Measurements from ENCODE around the gene CR1. TPM values are rescaled to one million over a fixed set of nuclear protein-coding genes. Genes with fewer than 3 reads are reported as not detected.
"Not testable (repeated sequence)": the region's sequence is repeated elsewhere in the genome, so short reads cannot be mapped to it uniquely, and the experiment has no call there.

Gene CR1
- not detected in 2 replicates for total RNA-seq
- polyA plus RNA-seq (2012) = not detected

DNA sequence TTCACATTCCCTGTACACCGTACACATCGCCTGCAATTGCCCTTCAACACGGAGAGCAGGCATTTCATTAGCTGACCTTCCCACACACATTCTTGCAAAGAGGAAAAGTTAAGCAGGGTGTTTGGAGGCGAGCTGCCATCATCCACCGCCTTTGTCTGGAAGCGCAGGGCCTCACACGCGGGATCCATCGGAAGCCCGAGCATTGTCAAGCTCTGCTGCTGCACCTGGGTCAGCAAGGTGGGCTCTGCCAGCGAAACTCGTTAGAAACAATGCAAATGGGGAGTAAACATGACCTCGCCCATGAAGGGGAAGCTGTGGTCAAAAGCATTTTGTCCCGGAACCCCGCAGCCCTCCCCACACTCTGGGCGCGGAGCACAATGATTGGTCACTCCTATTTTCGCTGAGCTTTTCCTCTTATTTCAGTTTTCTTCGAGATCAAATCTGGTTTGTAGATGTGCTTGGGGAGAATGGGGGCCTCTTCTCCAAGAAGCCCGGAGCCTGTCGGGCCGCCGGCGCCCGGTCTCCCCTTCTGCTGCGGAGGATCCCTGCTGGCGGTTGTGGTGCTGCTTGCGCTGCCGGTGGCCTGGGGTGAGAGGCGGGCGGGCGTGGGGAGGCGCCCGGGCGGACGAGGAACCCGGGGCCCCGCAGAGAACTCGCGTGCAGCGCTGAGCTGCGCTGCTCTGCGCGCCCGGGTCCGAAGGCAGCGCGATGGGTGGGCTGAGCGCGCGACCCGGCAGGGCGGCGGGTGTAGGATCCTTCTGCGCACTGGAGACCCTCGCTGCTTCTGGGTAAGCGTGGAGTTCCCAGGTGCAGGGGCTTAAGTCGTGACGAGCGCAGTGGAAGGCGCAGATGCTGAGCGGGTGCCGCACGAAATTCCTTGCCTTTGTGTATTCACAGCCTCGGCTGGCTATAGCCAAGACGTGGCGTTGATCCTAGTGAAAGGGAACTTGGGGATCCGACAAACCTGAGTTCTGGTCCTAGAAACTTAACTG lies at the start of gene CR1:
TSS of gene CR1 (plus strand) at position 357 of the 992 bp plus-strand sequence. CDS start at position 468, 111 bp downstream.
- no peak for DNase-seq (ENCODE audit: low read depth)

DNA sequence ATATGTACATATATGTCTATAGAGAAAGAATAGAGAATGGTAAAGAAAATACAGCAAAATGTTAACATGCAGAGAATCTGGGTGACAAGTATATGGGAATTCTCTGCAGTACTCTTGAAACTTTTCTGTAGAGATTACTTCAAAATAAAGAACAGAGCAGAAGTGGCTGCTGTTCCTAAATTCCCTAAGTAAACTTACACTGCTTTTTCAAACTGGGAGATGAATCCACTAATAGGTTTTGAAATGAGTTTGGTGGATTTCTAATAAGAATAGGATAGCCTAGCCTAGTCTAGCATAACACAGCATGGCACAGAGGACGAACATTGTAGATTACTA lies 42.3 kb upstream of the CR1 start:
- DNase-seq (ENCODE audit: low read depth) = no peak

DNA sequence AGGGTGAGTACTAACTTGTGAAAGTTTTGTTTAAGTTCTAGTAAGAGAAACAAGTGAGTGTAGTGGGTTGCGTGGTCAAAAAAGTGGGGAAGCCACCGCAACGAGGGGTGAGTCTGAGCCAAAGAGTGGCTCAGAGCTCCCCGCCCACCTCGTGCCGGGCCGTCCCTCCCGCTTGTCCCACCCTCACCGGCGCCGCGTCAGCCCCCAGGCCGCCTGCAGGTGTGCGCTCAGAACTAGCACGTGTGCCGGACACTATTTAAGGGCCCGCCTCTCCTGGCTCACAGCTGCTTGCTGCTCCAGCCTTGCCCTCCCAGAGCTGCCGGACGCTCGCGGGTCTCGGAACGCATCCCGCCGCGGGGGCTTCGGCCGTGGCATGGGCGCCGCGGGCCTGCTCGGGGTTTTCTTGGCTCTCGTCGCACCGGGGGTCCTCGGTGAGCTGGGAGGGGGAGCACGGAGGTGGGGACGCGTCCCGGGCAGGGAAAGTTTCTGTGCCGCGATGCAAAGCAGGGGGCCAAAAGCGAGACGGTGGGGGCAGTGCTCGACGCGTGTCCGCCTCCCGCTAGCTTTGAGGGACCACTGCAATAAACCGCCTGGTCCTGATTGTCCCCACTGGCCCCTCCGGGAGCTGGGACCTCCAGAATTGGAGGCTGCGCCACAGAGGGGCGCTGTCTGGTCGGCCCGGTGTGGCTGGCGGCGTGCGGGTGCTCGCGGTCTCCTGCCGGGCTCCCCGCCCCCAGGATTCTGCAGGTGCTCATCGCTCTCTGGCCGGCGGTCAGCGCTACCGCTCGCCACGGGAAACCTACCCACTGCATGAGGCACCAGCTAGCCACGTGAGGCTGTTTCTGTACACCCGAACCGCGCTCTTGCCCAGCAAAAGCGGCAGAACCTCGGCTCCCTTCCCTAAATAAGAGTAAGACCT lies 41.7 kb upstream of the CR1 start, which contains the start of gene CR2:
TSS of gene CR2 (plus strand) at position 283 of the 919 bp plus-strand sequence. CDS start at position 374, 91 bp downstream.
- DNase-seq (ENCODE audit: low read depth) = peak; percentile 3

DNA sequence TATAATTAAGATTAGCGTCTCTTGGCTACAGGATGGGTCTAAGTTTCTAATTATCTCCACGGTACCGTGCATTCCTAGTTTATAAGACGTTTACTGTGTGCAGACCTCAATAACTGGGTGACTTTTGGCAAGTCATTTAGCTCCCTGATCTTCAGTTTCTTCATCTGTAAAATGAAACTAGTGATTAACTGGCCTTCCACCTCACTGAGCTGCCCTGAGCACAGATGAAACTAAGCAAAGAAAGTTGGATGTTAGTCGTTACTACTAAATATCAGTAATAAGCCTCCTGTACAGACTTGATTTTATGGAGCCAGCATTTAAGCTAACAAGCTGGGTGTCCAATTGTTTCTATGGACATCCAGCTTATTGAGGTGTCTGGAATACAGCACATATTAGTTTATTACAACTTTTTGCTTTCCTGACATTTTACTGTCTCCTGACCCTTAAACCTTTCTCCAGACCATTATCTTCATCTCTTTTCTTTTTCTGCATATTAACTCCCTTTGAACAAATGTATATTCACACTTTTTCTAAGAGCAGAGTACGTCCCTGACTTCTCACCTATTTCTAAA lies 40.7 kb upstream of the CR1 start:
- no peak for DNase-seq (ENCODE audit: low read depth)

DNA sequence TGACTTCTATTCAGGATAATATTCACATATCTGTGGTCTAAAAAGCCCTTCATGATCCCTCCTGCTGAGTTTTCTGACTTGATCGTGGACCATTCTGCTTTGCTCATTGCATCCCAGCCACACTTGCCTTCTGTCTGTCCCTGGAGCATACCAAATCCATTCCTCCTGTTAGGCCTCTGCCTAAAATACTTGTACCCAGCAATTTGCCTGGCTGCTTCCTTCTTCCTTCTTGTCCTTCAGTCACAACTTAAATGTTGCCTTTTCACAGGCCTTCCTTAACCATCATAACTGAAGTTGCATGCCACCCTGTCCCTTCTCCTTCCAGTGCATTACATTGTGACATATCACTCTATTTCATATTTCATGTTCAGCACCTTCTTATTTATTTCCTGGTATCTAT lies 37.5 kb upstream of the CR1 start:
- DNase-seq (ENCODE audit: low read depth) = no peak

DNA sequence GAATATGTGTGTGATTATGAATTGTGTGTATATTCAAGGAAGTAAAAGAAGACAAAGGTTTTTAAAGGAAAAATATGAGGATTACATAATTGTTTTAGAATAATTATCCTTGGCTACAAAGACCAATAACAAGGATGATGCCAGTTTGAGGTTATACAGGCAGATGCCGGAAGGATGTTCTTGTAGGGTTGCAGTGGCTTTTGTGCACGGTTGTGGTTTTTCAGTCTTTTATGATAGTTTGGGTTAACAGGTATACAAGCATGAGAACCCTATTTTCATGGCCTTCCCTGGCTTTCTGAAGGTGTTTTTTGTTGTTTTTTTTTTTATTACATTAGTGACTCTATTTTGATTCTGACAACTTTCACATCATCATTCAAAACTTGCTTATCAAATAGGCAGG lies 36.9 kb upstream of the CR1 start:
- no peak for DNase-seq (ENCODE audit: low read depth)

DNA sequence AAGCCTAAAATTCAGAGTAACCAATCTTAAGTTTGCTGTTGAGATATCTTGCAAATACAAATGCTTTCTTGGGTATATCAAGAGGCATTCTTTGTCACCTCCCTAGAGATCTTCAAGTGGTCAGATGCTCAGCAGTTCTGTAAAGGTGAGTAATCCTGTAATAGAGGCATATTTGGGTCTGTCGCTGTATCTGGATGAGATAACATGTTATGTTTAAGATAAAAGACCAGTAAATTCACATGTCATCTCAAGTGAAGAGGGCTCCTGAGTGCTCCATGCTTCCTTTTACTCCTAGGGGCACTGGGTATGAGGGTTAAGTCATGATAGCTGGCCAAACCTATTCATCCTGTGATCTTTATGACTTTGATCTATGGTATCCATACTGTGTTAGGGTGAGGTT lies 34.3 kb upstream of the CR1 start:
- DNase-seq (ENCODE audit: low read depth) = no peak

DNA sequence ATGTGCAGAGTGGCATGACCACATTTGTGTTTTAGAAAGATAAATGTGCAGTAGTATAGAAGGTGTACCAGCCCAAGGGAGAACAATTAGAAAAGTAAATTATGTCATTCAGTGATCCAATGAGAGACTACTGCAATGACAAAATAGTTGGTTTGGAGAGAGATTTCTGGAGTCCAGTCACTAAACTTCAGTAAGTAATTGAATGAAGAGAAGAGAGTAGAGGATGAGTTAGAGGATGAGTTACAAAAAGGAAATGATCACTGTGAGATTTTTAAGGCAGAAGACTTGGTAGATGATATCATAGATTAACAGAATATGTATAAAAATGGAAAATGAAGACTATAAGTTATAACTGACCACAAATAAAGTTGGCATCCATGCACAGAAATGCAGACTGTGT lies 33.4 kb upstream of the CR1 start:
- no peak for DNase-seq (ENCODE audit: low read depth)

DNA sequence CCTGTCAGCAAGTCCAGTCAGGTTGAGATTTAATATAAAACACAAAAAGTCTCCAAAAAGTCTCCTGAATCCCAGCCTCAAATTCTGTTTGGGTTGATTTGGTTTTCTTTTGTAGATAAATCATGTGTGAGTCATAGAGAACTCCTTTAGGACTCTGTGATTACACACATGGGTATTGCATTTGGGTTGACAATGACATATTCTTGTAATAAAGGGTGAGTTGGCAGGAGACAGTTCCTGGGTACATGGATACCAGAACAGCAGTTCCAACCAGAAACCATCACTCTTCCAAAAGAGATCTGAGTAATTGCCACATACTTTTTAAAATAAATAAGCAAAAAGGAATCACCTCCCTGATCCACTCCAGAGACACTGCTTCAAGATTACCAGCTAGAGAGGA lies 32.9 kb upstream of the CR1 start:
- DNase-seq (ENCODE audit: low read depth) = no peak

DNA sequence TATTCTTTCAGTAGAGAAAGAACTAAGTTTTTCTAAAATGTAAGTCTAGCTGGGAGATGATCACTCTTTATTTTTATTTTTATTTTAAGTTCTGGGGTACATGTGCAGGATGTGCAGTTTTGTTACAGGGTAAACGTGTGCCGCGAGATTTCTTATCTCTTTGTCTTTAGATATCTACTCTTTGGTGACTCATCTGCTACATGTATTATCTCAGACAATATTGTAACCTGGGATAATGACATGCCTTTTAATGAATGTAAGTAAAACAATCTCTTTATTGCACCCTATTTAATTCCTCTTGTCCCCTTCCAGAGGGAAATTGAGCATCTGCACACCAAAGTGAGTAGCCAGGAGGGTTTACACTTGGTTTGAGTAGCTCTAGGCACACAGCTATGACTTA lies 32.4 kb upstream of the CR1 start:
- DNase-seq (ENCODE audit: low read depth) = no peak

DNA sequence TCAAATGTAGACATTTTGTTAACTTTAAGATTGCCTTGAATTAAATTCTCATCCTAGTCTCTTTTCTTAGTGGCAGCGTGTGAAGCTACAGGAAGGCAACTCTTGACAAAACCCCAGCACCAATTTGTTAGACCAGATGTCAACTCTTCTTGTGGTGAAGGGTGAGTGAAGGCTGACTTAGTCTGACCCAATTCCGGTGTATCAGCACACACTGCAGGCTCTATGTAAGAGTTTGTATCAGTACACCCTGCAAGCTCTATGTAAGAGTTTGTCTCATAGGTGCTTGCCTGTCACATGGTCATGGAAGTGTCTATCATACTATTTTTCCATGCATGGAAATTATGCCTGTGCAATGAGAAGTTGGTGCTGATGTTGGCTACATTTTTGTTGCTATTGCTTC lies 25.0 kb upstream of the CR1 start:
- DNase-seq (ENCODE audit: low read depth) = no peak

DNA sequence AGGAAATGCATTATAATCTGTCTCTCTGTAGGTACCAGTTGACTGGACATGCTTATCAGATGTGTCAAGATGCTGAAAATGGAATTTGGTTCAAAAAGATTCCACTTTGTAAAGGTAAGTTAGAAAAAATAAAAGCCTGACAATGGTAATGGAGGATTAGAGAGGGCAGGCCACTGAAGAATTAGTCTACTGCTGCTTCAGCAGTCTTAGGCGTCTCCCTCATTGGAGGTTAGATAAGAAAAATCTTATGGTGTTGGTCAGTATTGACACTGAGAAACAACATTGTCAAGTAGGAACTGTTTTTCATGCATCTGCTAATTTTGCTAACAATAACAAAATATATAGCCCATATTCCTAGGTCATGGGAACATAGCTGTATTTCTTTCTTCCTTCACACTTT lies 21.7 kb upstream of the CR1 start:
- DNase-seq (ENCODE audit: low read depth) = no peak

DNA sequence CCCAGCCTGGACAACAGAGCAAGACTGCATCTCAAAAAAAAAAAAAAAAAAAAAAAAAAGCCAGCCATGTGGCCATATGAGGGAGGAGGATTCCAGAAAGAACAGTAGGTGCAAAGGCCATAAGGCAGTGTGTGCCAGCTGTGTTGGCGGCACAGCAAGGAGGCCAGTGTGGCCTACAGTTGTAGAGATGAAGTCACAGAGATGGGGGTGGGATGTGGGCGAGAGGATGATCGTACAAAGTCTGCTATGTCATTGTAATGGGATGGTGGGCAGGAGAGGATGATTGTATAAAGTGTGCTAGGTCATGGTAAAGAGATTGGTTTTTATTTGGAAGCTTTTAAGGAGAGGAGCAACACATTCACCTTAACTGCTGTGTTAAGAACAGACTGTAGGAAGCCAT lies 9.8 kb upstream of the CR1 start:
- no peak for DNase-seq (ENCODE audit: low read depth)

DNA sequence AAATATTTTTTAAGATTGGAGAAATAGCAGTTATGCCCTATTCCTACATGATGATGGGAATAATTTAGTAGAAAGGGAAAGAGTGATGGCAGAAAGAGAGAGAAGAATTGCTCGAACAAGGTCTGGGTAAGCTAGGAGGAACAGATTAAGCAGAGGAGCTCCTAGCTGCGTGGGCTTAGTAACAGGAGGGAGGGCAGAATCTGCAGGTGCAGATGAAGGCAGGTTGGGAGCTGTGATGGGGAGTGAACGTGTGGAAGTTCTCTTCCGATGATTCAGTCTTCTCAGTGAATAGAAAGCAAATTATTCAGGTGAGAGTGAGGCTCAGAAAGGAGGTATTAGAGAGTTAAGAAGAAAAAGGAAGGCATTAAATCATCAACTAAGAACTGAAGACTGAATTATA lies 8.3 kb upstream of the CR1 start:
- DNase-seq (ENCODE audit: low read depth) = no peak

DNA sequence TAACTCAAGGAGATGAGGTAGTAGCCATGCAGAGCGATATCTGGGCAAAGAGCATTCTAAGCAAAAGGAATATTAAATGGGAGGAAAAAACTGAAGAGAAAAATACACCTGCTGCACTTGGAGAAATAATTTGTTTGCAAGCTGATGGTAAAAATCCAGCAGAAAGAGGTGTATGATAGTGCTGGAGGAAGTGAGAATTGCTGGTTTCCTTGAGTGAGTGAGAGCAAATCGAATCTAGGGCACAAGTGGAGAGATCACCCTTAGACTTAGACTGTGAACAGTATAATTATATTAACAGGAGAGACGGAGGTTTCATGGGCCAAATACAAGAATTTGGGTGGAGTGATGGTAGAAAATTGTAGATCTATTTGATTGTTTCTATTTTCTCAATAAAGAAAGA lies 2.7 kb upstream of the CR1 start:
- DNase-seq (ENCODE audit: low read depth) = no peak

DNA sequence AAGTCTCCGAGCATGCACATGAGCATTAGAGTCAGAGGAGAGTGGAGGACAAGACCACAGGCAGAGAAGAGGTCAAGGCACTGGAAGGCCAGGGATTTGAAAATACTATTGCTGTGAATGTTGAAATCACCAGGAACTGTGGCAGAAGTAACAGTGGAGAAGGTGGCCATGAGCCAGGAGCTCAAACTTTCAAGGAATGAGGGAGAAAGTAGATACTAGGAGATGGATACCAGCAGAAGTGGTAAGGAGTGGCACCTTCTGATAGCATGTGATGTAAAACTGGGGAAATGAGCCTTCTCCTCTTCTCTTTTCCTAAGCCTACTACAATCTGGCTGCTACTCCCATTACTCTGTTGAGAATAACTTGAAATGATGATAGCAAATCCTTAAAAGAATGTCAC lies 1.8 kb upstream of the CR1 start:
- DNase-seq (ENCODE audit: low read depth) = no peak

DNA sequence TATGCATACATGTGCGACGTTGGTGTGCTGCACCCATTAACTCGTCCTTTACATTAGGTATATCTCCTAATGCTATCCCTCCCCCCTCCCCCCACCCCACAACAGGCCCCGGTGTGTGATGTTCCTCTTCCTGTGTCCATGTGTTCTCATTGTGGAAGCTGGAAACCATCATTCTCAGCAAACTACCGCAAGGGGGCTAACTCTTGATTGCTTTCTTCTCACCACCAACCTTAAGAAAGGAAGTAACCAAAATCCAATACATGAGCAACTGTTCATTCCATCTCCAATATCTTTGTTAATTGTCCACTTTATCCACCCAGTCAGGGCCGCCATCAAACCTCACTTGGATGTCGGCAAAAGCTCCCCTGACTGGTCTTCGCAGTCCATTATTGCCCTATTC lies 676 bp upstream of the CR1 start:
- DNase-seq (ENCODE audit: low read depth) = not testable (repeated sequence)

DNA sequence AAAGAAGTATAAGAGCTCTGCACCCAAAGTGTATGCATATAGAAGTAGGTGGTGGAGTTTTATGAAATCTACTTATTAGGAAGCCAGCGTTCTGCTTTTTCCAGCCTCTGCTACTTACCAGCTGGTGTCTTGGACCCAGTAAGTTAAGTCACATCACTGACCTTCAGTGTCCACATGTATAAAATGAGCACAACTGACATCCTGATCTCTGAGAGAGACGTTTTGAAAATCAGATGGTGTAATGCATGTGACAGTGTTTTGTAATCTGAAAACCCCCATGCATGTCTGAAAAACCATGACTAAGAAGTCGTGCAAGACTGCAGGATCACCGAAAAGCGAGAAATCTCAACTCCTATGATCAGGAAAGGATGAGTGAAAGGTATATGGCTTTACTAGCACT lies 2.0 kb downstream of the CR1 start:
- DNase-seq (ENCODE audit: low read depth) = no peak

DNA sequence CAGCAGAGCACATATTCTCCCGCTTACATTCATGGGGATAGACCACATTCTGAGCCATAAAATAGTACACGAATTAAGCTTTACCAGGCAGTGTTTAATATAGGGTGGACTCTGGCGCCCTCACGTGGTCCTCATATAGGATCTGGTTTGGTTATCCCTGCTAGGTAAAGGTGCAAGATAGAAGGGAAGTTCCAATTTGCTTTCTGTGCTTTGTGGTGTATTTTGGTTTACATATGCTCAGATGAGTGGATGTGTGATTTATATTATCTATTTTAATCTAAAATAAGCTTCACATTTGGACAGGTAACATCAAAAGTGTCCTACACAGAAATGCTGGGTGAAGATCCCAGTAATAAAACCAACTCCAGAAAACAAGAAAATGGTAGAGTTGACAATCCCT lies 3.6 kb downstream of the CR1 start:
- DNase-seq (ENCODE audit: low read depth) = peak; percentile 65

DNA sequence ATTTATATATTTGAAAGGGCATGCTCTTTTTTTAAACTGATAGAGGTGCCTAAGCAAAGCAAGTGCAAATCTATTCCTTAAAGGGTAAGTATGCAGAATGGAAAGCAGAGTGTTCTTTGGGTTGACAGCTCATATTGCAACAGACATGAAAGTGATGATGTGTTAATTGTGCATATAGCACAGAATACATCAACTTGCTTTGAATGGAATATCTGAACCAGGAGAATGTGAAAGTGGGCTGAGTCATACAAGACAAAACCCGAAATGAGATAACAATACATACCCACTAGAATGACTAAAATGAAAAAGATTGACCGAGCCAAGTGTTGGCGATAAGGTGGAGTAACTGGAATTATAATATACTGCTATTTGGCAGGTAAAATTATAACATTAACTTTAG lies 4.3 kb downstream of the CR1 start:
- DNase-seq (ENCODE audit: low read depth) = no peak

DNA sequence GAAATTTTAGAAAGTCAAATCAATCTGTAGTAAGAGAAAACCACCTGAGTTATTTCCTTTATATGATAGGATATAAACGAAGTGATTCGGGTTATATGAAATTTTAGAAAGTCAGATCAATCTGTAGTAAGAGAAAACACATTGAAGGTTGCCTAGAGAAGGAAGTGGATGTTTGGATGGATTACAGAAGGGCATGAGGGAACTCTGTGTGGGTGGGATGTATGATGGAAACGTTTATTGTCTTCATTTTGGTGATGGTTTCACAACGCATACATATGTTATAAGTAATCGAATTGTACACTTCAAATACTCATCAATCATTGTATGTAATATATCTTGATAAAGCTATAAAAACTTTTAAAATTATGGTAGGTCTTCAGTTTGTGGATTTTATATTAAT lies 5.1 kb downstream of the CR1 start:
- no peak for DNase-seq (ENCODE audit: low read depth)

DNA sequence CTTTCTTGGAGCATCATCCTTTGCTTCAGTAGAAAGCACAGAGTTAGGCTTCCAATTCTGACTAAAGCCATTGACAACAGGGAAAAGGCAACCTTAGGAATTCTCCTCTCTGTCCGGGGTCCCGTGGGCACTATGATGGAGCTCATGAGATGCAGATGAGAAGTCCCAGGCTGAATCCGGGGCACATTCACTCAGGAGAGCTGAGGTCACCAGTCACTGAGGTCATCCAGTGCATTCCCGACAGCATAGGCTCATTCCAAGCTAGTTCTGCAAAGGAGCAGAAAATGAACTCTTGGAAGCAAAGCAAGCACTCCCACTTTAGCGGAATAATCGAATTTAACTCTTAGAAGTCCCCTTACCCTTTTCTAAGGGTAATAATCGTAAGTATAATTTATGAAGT lies 6.8 kb downstream of the CR1 start:
- no peak for DNase-seq (ENCODE audit: low read depth)
